ENCODE measurements around the gene IFFO2.

IFFO2 gene

DNA sequence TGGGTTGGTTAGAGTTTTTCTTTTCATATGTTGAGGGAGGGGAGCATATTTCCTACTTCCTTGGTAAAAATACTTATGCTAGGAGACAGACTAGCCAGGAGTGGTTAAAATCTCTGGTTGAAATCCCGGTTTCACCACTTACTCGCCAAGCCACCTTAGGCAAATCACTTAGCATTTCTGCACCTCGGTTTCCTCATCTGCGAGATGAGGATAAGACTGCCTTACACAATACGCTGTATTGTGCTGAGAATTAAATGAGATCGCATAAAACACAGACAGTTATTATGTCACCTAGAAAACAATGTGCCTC, 1.4 kb downstream of the IFFO2 start:
- TF ChIP-seq ESRRG (CRISPR knock-in tag; IDR thresholded peaks at IDR 0.05) = no peak
- ATAC-seq = no peak

DNA sequence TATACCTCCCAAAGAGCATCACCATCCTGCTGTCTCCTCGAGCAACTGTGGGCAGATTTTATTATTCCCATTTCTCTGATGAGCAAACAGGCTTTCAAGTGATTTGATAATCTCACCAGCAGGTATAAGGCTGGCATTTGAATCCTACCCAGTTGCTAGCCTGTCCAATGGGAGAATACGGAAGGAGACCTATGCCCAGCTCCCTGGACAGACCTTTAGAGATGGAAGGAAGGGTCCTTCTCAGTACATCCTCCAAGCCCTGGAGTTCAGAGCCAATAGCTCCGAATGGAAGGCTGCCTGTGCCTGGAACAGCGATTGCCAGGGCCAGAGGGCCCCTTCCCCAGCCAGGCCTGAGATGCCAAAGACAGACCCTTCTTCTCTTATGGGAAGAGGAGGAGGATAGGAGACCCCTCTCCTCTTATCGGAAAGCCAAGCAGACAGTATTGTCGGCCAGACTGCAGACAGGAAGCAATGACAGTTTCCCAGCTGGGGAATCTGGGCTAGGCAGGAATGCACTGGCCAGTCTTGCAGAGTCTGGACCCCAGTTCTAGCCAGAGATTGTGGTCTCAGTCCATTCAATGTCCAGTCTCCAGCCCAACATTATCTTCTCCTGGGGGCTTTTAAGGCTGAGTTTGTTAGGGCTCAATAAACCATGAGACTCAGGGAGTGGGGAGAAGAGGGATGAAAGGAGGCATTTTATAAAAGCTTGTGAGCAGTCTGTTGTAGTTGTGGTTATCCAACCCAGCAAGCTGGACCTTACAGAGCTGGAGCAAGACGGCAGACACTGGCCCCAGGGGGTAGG, 2.0 kb downstream of the IFFO2 start:
- no peak for TF ChIP-seq ESRRG (CRISPR knock-in tag; IDR thresholded peaks at IDR 0.05)
- TF ChIP-seq PPARA (CRISPR knock-in tag; IDR thresholded peaks at IDR 0.05; ENCODE audit: borderline replicate concordance) = no peak
- TF ChIP-seq BACH2 (CRISPR knock-in tag; IDR thresholded peaks at IDR 0.05; ENCODE audit: borderline replicate concordance) = no peak
- TF ChIP-seq, protein P1, sequence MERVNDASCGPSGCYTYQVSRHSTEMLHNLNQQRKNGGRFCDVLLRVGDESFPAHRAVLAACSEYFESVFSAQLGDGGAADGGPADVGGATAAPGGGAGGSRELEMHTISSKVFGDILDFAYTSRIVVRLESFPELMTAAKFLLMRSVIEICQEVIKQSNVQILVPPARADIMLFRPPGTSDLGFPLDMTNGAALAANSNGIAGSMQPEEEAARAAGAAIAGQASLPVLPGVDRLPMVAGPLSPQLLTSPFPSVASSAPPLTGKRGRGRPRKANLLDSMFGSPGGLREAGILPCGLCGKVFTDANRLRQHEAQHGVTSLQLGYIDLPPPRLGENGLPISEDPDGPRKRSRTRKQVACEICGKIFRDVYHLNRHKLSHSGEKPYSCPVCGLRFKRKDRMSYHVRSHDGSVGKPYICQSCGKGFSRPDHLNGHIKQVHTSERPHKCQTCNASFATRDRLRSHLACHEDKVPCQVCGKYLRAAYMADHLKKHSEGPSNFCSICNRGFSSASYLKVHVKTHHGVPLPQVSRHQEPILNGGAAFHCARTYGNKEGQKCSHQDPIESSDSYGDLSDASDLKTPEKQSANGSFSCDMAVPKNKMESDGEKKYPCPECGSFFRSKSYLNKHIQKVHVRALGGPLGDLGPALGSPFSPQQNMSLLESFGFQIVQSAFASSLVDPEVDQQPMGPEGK (CRISPR knock-in tag; IDR thresholded peaks at IDR 0.05; ENCODE audit: borderline replicate concordance) = no peak
- no peak for TF ChIP-seq RARB (CRISPR knock-in tag; IDR thresholded peaks at IDR 0.05)
- no peak for TF ChIP-seq GLIS3 (CRISPR knock-in tag; IDR thresholded peaks at IDR 0.05)
- TF ChIP-seq CREB5 (CRISPR knock-in tag; IDR thresholded peaks at IDR 0.05; ENCODE audit: low read depth) = no peak
- no peak for TF ChIP-seq ISL1 (CRISPR knock-in tag; IDR thresholded peaks at IDR 0.05)
- no peak for TF ChIP-seq OSR1 (CRISPR knock-in tag; IDR thresholded peaks at IDR 0.05)
- TF ChIP-seq ZFP30 (CRISPR knock-in tag; IDR thresholded peaks at IDR 0.05) = no peak
- no peak for TF ChIP-seq ZC3H10 (CRISPR knock-in tag; IDR thresholded peaks at IDR 0.05)
- no peak for TF ChIP-seq ZNF70 (CRISPR knock-in tag; IDR thresholded peaks at IDR 0.05)
- no peak for TF ChIP-seq ZNF8 (CRISPR knock-in tag; IDR thresholded peaks at IDR 0.05)
- no peak for ATAC-seq

DNA sequence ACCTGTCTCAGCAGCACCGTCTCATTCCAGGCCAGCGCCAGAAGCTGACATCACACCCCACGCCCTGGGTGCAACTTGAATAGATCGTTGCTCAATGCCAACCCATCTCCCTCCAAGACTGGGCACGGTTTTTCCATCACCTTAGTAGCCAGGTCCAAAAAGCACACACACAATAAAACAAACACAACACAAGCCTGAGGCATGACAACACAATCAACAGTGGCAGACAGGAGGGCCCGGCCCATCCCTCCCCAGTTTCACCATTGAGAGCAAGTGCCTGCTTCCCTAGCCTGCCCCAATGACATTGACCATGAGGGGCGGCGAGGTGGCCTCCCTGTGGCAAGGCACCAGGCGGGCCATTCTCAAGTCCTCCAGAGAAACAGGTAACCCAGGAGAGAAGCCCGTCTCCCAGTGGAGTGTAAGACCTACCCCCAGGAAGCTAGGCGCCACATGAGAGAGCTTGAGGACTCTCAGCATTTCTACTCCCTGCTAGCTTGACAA, 2.7 kb downstream of the IFFO2 start:
- ATAC-seq = no peak
- TF ChIP-seq TOX (CRISPR knock-in tag; IDR thresholded peaks at IDR 0.05; ENCODE audit: borderline replicate concordance) = no peak
- TF ChIP-seq ISL1 (CRISPR knock-in tag; IDR thresholded peaks at IDR 0.05) = no peak
- TF ChIP-seq, protein P2, sequence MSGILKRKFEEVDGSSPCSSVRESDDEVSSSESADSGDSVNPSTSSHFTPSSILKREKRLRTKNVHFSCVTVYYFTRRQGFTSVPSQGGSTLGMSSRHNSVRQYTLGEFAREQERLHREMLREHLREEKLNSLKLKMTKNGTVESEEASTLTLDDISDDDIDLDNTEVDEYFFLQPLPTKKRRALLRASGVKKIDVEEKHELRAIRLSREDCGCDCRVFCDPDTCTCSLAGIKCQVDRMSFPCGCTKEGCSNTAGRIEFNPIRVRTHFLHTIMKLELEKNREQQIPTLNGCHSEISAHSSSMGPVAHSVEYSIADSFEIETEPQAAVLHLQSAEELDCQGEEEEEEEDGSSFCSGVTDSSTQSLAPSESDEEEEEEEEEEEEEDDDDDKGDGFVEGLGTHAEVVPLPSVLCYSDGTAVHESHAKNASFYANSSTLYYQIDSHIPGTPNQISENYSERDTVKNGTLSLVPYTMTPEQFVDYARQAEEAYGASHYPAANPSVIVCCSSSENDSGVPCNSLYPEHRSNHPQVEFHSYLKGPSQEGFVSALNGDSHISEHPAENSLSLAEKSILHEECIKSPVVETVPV (CRISPR knock-in tag; IDR thresholded peaks at IDR 0.05) = no peak
- TF ChIP-seq, protein P3, sequence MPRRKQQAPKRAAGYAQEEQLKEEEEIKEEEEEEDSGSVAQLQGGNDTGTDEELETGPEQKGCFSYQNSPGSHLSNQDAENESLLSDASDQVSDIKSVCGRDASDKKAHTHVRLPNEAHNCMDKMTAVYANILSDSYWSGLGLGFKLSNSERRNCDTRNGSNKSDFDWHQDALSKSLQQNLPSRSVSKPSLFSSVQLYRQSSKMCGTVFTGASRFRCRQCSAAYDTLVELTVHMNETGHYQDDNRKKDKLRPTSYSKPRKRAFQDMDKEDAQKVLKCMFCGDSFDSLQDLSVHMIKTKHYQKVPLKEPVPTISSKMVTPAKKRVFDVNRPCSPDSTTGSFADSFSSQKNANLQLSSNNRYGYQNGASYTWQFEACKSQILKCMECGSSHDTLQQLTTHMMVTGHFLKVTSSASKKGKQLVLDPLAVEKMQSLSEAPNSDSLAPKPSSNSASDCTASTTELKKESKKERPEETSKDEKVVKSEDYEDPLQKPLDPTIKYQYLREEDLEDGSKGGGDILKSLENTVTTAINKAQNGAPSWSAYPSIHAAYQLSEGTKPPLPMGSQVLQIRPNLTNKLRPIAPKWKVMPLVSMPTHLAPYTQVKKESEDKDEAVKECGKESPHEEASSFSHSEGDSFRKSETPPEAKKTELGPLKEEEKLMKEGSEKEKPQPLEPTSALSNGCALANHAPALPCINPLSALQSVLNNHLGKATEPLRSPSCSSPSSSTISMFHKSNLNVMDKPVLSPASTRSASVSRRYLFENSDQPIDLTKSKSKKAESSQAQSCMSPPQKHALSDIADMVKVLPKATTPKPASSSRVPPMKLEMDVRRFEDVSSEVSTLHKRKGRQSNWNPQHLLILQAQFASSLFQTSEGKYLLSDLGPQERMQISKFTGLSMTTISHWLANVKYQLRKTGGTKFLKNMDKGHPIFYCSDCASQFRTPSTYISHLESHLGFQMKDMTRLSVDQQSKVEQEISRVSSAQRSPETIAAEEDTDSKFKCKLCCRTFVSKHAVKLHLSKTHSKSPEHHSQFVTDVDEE (CRISPR knock-in tag; IDR thresholded peaks at IDR 0.05) = no peak

- no peak for ATAC-seq
- no peak for TF ChIP-seq ZNF8 (CRISPR knock-in tag; IDR thresholded peaks at IDR 0.05)
- TF ChIP-seq TOX (CRISPR knock-in tag; IDR thresholded peaks at IDR 0.05; ENCODE audit: borderline replicate concordance) = no peak
- no peak for TF ChIP-seq GLIS3 (CRISPR knock-in tag; IDR thresholded peaks at IDR 0.05)
- TF ChIP-seq RARB (CRISPR knock-in tag; IDR thresholded peaks at IDR 0.05) = no peak
- TF ChIP-seq ZC3H10 (CRISPR knock-in tag; IDR thresholded peaks at IDR 0.05) = no peak
- no peak for TF ChIP-seq SNAI2 (CRISPR knock-in tag; IDR thresholded peaks at IDR 0.05)
- TF ChIP-seq OSR1 (CRISPR knock-in tag; IDR thresholded peaks at IDR 0.05) = no peak
- TF ChIP-seq ZFP3 (CRISPR knock-in tag; IDR thresholded peaks at IDR 0.05) = no peak
- TF ChIP-seq ARNTL (CRISPR knock-in tag; IDR thresholded peaks at IDR 0.05; ENCODE audit: borderline replicate concordance, low read depth) = no peak
- TF ChIP-seq ZFP30 (CRISPR knock-in tag; IDR thresholded peaks at IDR 0.05) = no peak
- no peak for TF ChIP-seq CREB5 (CRISPR knock-in tag; IDR thresholded peaks at IDR 0.05; ENCODE audit: low read depth)
These were observed 4.6 kb downstream of the IFFO2 start for GRCh38 chr1:18951818-18952391.
